Fibroblast of mammary gland (primary cell): ENCODE data around the gene NRN1L.

Experiments used
- DNase-seq: peaks from one replicate; pipeline ENCODE4 v3.0.0-alpha.2; 2010; ENCODE audit warnings: low read depth
- H3K4me3 ChIP-seq: 2 replicates; pipeline ENCODE4 v1.5.1; 2011; ENCODE audit warnings: low read depth, mild to moderate bottlenecking, low read length, moderate library complexity; ENCODE audit not compliant: control insufficient read depth
- TF ChIP-seq, protein P1 (sequence below): conservative IDR thresholded peaks from 2 replicates; pipeline ENCODE4 v1.5.1; 2011; ENCODE audit warnings: low read depth, low read length, inconsistent platforms; ENCODE audit not compliant: control insufficient read depth, insufficient read depth

Gene NRN1L

DNA sequence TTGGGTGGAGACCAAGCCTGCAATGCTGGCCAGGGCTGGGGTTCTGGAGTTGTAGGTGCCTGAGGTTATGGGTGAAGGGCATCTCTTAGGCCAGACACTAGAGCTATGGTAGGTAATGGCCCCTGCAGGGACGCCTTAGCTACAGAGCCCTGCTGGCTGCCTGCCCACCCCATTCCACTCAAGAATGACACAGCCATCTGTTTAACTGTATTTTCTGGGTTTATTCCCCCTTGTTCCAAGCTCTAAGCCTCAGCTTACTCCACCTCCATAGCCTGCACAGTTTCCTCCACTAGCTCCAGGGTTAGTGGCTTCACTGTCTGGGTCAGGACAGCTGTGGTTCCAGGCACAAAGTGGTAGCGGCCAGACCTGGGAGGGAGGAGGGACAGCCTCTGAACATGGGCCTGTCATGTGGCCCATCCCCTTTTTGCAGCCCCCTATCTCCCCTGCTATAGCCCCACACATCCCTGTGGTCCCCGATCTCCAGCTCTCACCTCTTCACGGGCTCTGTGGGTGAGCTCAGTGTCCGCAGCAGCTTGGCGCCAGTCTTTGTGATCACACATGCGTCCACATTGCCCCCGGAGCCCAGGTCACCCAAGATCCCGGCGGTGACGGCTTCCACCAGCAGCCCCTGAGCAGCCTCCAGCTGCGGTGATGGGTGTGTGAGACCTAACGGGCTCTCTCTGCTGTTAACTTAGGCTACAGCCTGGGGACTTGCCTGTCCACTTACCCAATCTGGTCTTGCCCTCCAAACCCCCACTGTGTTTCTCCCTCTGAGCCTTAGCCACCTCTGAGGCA, 49.8 kb downstream of the NRN1L start:
- TF ChIP-seq, protein P1, sequence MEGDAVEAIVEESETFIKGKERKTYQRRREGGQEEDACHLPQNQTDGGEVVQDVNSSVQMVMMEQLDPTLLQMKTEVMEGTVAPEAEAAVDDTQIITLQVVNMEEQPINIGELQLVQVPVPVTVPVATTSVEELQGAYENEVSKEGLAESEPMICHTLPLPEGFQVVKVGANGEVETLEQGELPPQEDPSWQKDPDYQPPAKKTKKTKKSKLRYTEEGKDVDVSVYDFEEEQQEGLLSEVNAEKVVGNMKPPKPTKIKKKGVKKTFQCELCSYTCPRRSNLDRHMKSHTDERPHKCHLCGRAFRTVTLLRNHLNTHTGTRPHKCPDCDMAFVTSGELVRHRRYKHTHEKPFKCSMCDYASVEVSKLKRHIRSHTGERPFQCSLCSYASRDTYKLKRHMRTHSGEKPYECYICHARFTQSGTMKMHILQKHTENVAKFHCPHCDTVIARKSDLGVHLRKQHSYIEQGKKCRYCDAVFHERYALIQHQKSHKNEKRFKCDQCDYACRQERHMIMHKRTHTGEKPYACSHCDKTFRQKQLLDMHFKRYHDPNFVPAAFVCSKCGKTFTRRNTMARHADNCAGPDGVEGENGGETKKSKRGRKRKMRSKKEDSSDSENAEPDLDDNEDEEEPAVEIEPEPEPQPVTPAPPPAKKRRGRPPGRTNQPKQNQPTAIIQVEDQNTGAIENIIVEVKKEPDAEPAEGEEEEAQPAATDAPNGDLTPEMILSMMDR: no peak
- DNase-seq: no peak
- H3K4me3 ChIP-seq: peak overlapping the region; percentile 88

DNA sequence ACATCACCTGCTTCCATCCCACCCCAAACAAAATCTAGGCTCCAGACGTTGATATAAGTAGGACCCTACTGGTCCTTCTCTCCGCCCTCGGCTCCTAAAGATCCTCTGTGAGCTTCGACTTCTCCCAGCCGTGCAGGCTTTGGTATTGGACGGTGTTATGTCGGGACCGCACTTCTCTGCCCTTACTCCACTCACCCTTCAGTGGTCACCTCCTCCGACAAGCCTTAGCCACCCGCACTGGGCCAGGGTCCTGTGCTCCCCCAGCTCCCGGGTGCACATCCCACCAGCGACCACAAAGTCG, 50.4 kb downstream of the NRN1L start:
- DNase-seq: no peak
- peak overlapping the region; percentile 88 for H3K4me3 ChIP-seq
- TF ChIP-seq, protein P1: no peak

DNA sequence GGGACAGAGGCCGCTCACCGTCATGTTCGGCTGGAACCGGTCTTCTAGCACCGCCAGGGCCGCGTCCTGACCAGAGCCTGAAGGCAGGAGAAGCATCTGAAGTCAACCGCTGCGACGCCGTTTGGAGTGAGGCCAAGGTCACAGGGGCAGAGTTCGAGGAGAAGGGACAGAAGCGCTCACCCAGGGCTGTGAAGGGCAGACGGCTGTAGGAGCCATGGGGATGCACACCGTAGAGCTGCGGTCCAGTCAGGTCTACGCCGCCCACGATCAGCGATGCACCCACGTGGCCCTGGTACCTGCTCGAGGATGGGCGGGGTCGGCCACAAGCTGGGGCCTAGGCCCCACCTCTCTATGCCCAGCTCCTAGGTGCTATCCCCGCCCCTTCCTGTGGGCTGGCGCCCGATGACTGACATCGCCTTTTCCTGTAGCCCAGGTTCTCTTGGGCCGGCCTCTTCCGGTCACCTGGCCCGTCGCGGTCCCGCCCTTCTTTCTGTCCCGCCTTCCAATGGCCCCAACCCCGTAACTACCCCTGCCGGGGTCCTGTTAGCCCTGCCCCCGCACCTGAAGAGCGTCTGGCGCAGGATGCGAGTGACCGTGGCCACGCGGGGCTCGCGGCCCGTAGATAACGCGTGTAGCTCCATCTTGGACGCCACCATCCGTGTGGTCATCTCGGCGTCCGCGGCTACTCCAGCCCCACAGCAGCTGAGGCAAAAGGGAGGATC, 50.9 kb downstream of the NRN1L start:
- TF ChIP-seq, protein P1: no peak
- peak overlapping the region; percentile 88 for H3K4me3 ChIP-seq
- DNase-seq: peak; percentile 84
